IPS-NIHi7 (cell line): ENCODE data around the gene P4HA3.

Experiments used
- DNase-seq: peaks from one replicate; pipeline ENCODE4 v3.0.0; 2012; ENCODE audit warnings: mixed read lengths; ENCODE audit errors: extremely low spot score

P4HA3 gene

GRCh38 chr11:74318241-74318932, 6.9 kb upstream of the P4HA3 start:
- no peak for DNase-seq

- no peak for DNase-seq
Observed at GRCh38 chr11:74316772-74317505, 5.5 kb upstream of the P4HA3 start.

- no peak for DNase-seq
Observed at GRCh38 chr11:74312326-74312725, 886 bp upstream of the P4HA3 start.

GRCh38 chr11:74310857-74311256, 583 bp downstream of the P4HA3 start:
- no peak for DNase-seq

GRCh38 chr11:74307434-74307833, 4.0 kb downstream of the P4HA3 start:
- no peak for DNase-seq

GRCh38 chr11:74306435-74307175, 4.8 kb downstream of the P4HA3 start:
- no peak for DNase-seq

- no peak for DNase-seq
Observed at GRCh38 chr11:74299015-74299414, 12.4 kb downstream of the P4HA3 start.

GRCh38 chr11:74297484-74297883, 14.0 kb downstream of the P4HA3 start:
- DNase-seq = no peak

GRCh38 chr11:74288911-74289310, 22.5 kb downstream of the P4HA3 start:
- DNase-seq = no peak

GRCh38 chr11:74288161-74288560, 23.3 kb downstream of the P4HA3 start:
- DNase-seq = no peak

GRCh38 chr11:74284466-74284865, 27.0 kb downstream of the P4HA3 start:
- no peak for DNase-seq

- DNase-seq = no peak
Observed at GRCh38 chr11:74283580-74284180, 27.8 kb downstream of the P4HA3 start.

- DNase-seq = no peak
Observed at GRCh38 chr11:74282914-74283371, 28.5 kb downstream of the P4HA3 start.

- DNase-seq = no peak
Observed at GRCh38 chr11:74282421-74282820, 29.0 kb downstream of the P4HA3 start.

- DNase-seq = no peak
Observed at GRCh38 chr11:74280494-74280893, 30.9 kb downstream of the P4HA3 start.

- DNase-seq = no peak
Observed at GRCh38 chr11:74279256-74279655, 32.2 kb downstream of the P4HA3 start.

- DNase-seq = no peak
Observed at GRCh38 chr11:74278721-74279161, 32.7 kb downstream of the P4HA3 start.

- no peak for DNase-seq
Observed at GRCh38 chr11:74278103-74278502, 33.3 kb downstream of the P4HA3 start.

GRCh38 chr11:74276581-74276980, 34.9 kb downstream of the P4HA3 start:
- no peak for DNase-seq

GRCh38 chr11:74272276-74272675, 39.2 kb downstream of the P4HA3 start:
- no peak for DNase-seq

GRCh38 chr11:74269161-74269811, 42.2 kb downstream of the P4HA3 start:
- no peak for DNase-seq

GRCh38 chr11:74268456-74268855, 43.0 kb downstream of the P4HA3 start:
- DNase-seq = no peak
